GM23248 (cell line): Measurements from ENCODE around the gene MPP1. TPM values are rescaled to one million over a fixed set of nuclear protein-coding genes. Genes with fewer than 3 reads are reported as not detected.

Experiments used
- DNase-seq: peaks from one replicate; pipeline ENCODE4 v3.0.0-alpha.2; 2015
- H2AFZ ChIP-seq: fragments of 200-600 bp; sonication (generic); 2 replicates; pipeline ENCODE4 v1.6.1; 2016; ENCODE audit warnings: antibody characterized with exemption
- H3F3A ChIP-seq: fragments of 200-600 bp; sonication (generic); 2 replicates; pipeline ENCODE4 v1.6.1; 2016; ENCODE audit warnings: mild to moderate bottlenecking, antibody characterized with exemption, mixed run types; ENCODE audit not compliant: insufficient read depth
- H3K27ac ChIP-seq: fragments of 200-600 bp; sonication (generic); 2 replicates; pipeline ENCODE4 v1.5.1; 2016; ENCODE audit warnings: mild to moderate bottlenecking
- H3K27me3 ChIP-seq: fragments of 200-600 bp; sonication (generic); replicated peaks from 2 replicates; pipeline ENCODE4 v1.6.1; 2016; ENCODE audit warnings: mild to moderate bottlenecking; ENCODE audit not compliant: insufficient read depth
- H3K36me3 ChIP-seq: fragments of 200-600 bp; sonication (generic); 2 replicates; pipeline ENCODE4 v1.6.1; 2016; ENCODE audit warnings: low read depth, mild to moderate bottlenecking
- H3K4me1 ChIP-seq: fragments of 200-600 bp; sonication (generic); 2 replicates; pipeline ENCODE4 v1.6.1; 2016; ENCODE audit warnings: mild to moderate bottlenecking; ENCODE audit not compliant: insufficient read depth
- H3K4me2 ChIP-seq: fragments of 200-600 bp; sonication (generic); one replicate; pipeline ENCODE4 v1.6.1; 2016; ENCODE audit warnings: mild to moderate bottlenecking; ENCODE audit not compliant: unreplicated experiment
- H3K4me3 ChIP-seq: fragments of 200-600 bp; sonication (generic); 2 replicates; pipeline ENCODE4 v1.5.1; 2016; ENCODE audit warnings: mild to moderate bottlenecking
- H3K79me2 ChIP-seq: fragments of 200-600 bp; sonication (generic); 2 replicates; pipeline ENCODE4 v1.6.1; 2016; ENCODE audit warnings: mild to moderate bottlenecking; ENCODE audit not compliant: insufficient read depth
- H3K9ac ChIP-seq: fragments of 200-600 bp; sonication (generic); 2 replicates; pipeline ENCODE4 v1.6.1; 2016; ENCODE audit warnings: mild to moderate bottlenecking
- H3K9me2 ChIP-seq: fragments of 200-600 bp; sonication (generic); 2 replicates; pipeline ENCODE4 v1.6.1; 2016; ENCODE audit warnings: mixed run types, mild to moderate bottlenecking, moderate library complexity; ENCODE audit not compliant: insufficient read depth
- H3K9me3 ChIP-seq: fragments of 200-600 bp; sonication (generic); one replicate; pipeline ENCODE4 v1.6.1; 2017; ENCODE audit warnings: low read depth
- H4K20me1 ChIP-seq: fragments of 200-600 bp; sonication (generic); 2 replicates; pipeline ENCODE4 v1.6.0; 2016; ENCODE audit not compliant: insufficient read depth
- EZH2 ChIP-seq: fragments of 200-600 bp; sonication (generic); IDR thresholded peaks from 2 replicates; pipeline ENCODE4 v1.6.1; 2018; ENCODE audit warnings: antibody characterized with exemption, mild to moderate bottlenecking; ENCODE audit not compliant: insufficient read depth, poor library complexity, severe bottlenecking
- EZH2phosphoT487 ChIP-seq: fragments of 200-600 bp; sonication (generic); IDR thresholded peaks from 2 replicates; pipeline ENCODE4 v1.6.1; 2018; ENCODE audit warnings: antibody characterized with exemption, moderate library complexity, mild to moderate bottlenecking, low read depth; ENCODE audit not compliant: insufficient read depth
- WGBS, 2 experiments: methylation state at CpG; one replicate each; pipeline ENCODE4 v1.1.6; 2015 to 2017; ENCODE audit warnings: low lambda C conversion rate in 2 of 2, low coverage in 1 of 2; ENCODE audit errors: missing lambda C conversion rate in 2 of 2; 5-methylcytosine and 5-hydroxymethylcytosine counted together
- in situ Hi-C: fragments of 300-500 bp; cut with MboI; formaldehyde crosslinking; loops from 2 replicates; pipeline ENCODE4 v1.15.0; 2020
- polyA plus RNA-seq: library from polyadenylated mRNA; unstranded; fragments of >200 nt; fragmentation: Nextera tagmentation; extraction: Ambion mirVana; gene quantifications from 2 replicates; pipeline ENCODE4 v1.2.1, GENCODE V29; 2016
- total RNA-seq: library from RNA; depleted of rRNA; stranded (reverse); fragments of >200 nt; shearing (Covaris generic); gene quantifications from 2 replicates; pipeline ENCODE4 v1.2.3, GENCODE V29; 2014

MPP1 gene
- total and polyA plus RNA-seq, 2 experiments from 2014 or later = 16.6 to 22.7 TPM

- no peak for DNase-seq
- Histone ChIP-seq H3K36me3 (no peaks in the 10 kb centered on the region), H3K4me1 (peaks cover 10% of the 10 kb centered on the region), H3K9ac (no peak overlapping the region), H3F3A (peaks cover 10% of the 10 kb centered on the region; the same call in 1 of the 2 replicates), H3K79me2 (peaks cover 8% of the 10 kb centered on the region; the same call in 1 of the 2 replicates), H3K27ac (no peak overlapping the region), H4K20me1 (no peaks in the 10 kb centered on the region), H3K9me2 (no peaks in the 10 kb centered on the region), H3K9me3 (no peaks in the 10 kb centered on the region), H3K27me3 (no peaks in the 10 kb centered on the region), H2AFZ (no peak overlapping the region), H3K4me3 (no peak overlapping the region), H3K4me2 (no peak overlapping the region)
- 95 to 98% methylated on average over 7 to 8 of the region's 8 CpGs for WGBS, 2 experiments
- in situ Hi-C loops = no loop called here
- no peak for TF ChIP-seq EZH2phosphoT487
- no peak for TF ChIP-seq EZH2
Observed at GRCh38 chrX:154800478-154801210, 4.6 kb downstream of the MPP1 start.

GRCh38 chrX:154799556-154800348 is 5.5 kb downstream of the MPP1 start:
- H3K27me3 ChIP-seq = no peaks in the 10 kb centered on the region
- peak overlapping the region; percentile 42 for H3K4me2 ChIP-seq
- H3K9ac ChIP-seq = peak overlapping the region; percentile 30
- peaks cover 10% of the 10 kb centered on the region; the same call in 1 of the 2 replicates for H3F3A ChIP-seq
- TF ChIP-seq EZH2phosphoT487 = no peak
- TF ChIP-seq EZH2 = no peak
- DNase-seq = no peak
- H3K9me2 ChIP-seq = no peaks in the 10 kb centered on the region
- H3K36me3 ChIP-seq = no peaks in the 10 kb centered on the region
- H3K27ac ChIP-seq = peak overlapping the region; percentile 79
- no peaks in the 10 kb centered on the region for H4K20me1 ChIP-seq
- WGBS, 2 experiments = 83 to 86% methylated on average over 7 to 9 of the region's 9 CpGs
- no peak overlapping the region for H3K4me3 ChIP-seq
- in situ Hi-C loops = no loop called here
- no peak overlapping the region for H2AFZ ChIP-seq
- H3K9me3 ChIP-seq = no peaks in the 10 kb centered on the region
- H3K4me1 ChIP-seq = peaks cover 10% of the 10 kb centered on the region
- H3K79me2 ChIP-seq = peaks cover 8% of the 10 kb centered on the region; the same call in 1 of the 2 replicates

- no peak for TF ChIP-seq EZH2phosphoT487
- no peak for TF ChIP-seq EZH2
- no peak for DNase-seq
- peaks cover 10% of the 10 kb centered on the region for H3K4me1 ChIP-seq
- peaks cover 8% of the 10 kb centered on the region; the same call in 1 of the 2 replicates for H3K79me2 ChIP-seq
- no peak overlapping the region for H3K27ac ChIP-seq
- H3F3A ChIP-seq = peaks cover 10% of the 10 kb centered on the region; the same call in 1 of the 2 replicates
- no peak overlapping the region for H3K4me3 ChIP-seq
- H3K9me2 ChIP-seq = no peaks in the 10 kb centered on the region
- no peak overlapping the region for H3K4me2 ChIP-seq
- in situ Hi-C loops = no loop called here
- H3K9ac ChIP-seq = no peak overlapping the region
- H3K36me3 ChIP-seq = no peaks in the 10 kb centered on the region
- H3K27me3 ChIP-seq = no peaks in the 10 kb centered on the region
- H2AFZ ChIP-seq = no peak overlapping the region
- no peaks in the 10 kb centered on the region for H4K20me1 ChIP-seq
- 81 to 92% methylated on average over 6 of the region's 6 CpGs for WGBS, 2 experiments
- H3K9me3 ChIP-seq = no peaks in the 10 kb centered on the region
Observed at GRCh38 chrX:154797006-154797405, 8.3 kb downstream of the MPP1 start.

GRCh38 chrX:154795016-154795415 is 10.3 kb downstream of the MPP1 start:
- Histone ChIP-seq H3F3A (peaks cover 10% of the 10 kb centered on the region; the same call in 1 of the 2 replicates), H3K4me3 (no peak overlapping the region), H3K4me1 (peaks cover 10% of the 10 kb centered on the region), H2AFZ (no peak overlapping the region), H3K4me2 (no peak overlapping the region), H3K79me2 (no peaks in the 10 kb centered on the region), H3K9me3 (no peaks in the 10 kb centered on the region), H4K20me1 (no peaks in the 10 kb centered on the region), H3K36me3 (no peaks in the 10 kb centered on the region), H3K9ac (no peak overlapping the region), H3K27ac (no peak overlapping the region), H3K27me3 (no peaks in the 10 kb centered on the region), H3K9me2 (no peaks in the 10 kb centered on the region)
- in situ Hi-C loops = no loop called here
- no peak for TF ChIP-seq EZH2phosphoT487
- no peak for TF ChIP-seq EZH2
- DNase-seq = no peak
- 92 to 93% methylated on average over 2 of the region's 2 CpGs for WGBS, 2 experiments
